HL-60/S4 (cell line): ENCODE results near the gene CD274.

Experiments used
- in situ Hi-C: fragments of 300-500 bp; cut with MboI; formaldehyde crosslinking; loops from 2 replicates; pipeline ENCODE4 v1.14.3; 2022; ENCODE audit warnings: low sequenced_read_pairs

CD274 gene

DNA sequence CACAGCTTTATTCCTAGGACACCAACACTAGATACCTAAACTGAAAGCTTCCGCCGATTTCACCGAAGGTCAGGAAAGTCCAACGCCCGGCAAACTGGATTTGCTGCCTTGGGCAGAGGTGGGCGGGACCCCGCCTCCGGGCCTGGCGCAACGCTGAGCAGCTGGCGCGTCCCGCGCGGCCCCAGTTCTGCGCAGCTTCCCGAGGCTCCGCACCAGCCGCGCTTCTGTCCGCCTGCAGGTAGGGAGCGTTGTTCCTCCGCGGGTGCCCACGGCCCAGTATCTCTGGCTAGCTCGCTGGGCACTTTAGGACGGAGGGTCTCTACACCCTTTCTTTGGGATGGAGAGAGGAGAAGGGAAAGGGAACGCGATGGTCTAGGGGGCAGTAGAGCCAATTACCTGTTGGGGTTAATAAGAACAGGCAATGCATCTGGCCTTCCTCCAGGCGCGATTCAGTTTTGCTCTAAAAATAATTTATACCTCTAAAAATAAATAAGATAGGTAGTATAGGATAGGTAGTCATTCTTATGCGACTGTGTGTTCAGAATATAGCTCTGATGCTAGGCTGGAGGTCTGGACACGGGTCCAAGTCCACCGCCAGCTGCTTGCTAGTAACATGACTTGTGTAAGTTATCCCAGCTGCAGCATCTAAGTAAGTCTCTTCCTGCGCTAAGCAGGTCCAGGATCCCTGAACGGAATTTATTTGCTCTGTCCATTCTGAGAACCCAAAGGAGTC, at the start of gene CD274:
Gene CD274 (plus strand): TSS at position 184 of the 733 bp plus-strand sequence. CDS start 5,572 bp downstream, outside the sequence.
- in situ Hi-C loops, result no loop called here

DNA sequence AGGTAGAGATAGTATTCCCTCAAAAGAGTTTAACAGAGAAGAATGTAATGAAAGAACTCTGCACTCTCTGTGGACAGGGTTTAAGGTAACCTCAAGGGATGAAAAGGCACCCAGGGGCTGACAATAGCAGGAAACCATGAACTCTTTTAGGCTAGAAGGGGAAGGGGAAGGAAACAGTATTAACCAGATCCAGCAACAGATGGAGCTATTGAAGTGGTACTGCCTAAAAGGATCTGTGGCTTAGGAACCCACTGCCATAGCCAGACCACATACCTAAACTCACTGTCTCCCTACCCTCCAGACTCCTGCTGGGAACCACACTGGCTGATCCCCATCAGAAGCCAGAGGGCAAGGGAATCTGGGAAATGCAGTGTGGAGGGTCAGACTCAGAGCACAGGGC, 48.1 kb upstream of the CD274 start:
- in situ Hi-C loops, result no loop called here

DNA sequence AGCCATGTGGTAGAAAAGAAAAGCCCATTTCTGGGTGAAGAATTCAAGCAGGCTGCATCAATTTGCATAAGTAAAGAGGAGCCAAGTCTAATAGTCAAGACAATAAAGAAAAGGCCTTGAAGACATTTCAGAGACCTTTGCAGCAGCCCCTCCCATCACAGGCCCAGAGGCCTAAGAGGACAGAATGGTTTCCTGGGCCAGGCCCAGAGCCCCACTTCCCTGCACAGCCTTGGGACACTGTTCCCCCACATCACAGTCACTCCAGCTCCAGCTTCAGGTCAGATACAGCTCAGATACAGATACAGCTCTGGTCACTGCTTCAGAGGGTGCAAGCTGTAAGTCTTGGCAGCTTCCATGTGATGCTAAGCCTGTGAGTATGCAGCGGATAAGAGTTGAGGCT, 41.7 kb upstream of the CD274 start:
- in situ Hi-C loops, result no loop called here

DNA sequence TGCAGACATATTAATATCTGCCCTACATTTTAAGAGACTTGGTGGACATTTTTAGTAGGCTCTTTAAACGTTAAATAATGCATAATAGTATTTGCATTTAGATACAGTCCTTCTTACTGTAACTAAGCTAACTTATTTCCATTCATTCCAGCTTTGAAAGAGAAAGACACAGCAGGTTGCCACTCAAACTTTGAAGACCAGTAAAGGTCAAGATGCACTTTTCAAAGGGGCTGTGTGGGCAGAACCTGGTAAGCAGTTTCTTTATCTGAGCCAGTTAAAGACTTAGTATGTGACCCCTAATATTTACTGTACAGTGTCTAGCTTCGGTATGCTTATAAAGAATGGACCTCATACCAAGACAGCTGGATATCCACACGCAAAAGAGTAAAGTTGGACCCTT, 33.4 kb upstream of the CD274 start:
- in situ Hi-C loops, result no loop called here

DNA sequence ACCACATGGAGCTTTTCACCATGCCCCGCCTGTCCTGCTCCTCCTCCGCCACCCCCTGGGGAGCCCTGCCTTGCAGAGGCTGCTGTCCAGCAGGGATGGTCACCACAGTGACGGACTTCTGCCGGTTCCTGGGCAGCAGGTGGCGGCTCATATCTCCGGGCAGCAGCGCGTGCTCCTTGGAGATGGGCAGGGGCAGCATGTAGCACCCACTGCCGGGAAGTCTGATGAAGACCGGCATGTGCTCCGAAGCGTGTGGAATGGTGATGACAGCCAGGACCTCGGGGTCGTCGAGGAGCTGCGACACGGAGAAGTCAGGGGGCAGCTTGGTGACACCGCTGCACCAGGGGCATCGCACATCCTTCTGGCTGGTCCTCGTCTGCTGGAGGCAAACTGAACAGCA, 31.9 kb upstream of the CD274 start:
- in situ Hi-C loops, result no loop called here

DNA sequence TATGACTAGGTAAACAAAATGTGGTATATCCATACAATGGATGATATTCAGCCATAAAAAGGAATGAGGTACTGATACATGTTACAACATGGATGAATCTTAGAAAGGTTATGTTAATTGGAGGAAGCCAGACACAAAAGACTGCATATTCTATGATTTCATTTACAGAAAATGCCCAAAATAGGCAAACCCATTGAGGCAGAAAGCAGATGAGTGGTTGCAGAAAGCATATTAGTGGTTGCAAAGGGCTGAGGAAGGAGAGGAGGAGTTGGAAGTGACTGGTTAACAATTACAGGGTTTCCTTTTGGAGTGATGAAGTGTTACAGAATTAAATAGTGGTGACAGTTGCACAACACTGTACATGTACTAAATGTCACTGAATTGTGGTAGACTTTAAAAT, 30.4 kb upstream of the CD274 start:
- in situ Hi-C loops, result no loop called here

DNA sequence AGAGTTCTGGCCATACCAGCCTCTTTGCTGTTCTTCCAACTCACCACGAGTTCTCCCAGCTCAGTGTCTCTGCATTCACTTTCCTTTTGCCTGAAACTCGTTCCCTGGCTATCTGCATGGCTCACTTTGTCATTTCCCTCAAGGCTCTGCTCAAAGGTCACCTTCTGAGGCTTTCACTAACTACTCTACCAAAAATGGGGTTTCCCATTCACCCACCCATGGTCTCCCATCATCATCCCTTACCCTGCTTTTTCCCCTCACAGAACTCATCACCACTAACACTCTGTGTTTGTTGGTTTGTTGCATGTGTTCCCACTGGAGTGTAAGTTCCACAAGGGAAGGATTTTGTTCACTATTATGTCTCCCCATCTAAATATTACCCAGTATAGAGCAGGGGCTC, 29.2 kb upstream of the CD274 start:
- in situ Hi-C loops, result no loop called here

DNA sequence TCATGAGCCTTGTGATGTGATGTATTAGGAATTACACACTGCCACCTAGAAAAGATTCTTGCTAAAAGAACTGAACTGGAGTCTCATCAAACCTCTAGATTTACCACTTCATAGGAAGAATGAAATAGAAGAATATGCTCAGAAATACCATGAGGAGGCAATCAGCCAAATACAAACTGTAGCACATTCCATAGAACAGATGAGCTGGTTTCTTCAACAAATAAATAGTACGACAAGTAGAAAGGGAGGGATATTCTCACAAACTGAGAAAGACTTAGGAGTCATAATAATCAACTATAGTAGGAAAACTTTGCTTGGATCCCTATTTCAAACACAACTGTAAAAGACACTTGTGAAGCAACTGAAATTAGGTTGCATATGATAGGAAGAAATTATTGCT, 28.1 kb upstream of the CD274 start:
- in situ Hi-C loops, result no loop called here

DNA sequence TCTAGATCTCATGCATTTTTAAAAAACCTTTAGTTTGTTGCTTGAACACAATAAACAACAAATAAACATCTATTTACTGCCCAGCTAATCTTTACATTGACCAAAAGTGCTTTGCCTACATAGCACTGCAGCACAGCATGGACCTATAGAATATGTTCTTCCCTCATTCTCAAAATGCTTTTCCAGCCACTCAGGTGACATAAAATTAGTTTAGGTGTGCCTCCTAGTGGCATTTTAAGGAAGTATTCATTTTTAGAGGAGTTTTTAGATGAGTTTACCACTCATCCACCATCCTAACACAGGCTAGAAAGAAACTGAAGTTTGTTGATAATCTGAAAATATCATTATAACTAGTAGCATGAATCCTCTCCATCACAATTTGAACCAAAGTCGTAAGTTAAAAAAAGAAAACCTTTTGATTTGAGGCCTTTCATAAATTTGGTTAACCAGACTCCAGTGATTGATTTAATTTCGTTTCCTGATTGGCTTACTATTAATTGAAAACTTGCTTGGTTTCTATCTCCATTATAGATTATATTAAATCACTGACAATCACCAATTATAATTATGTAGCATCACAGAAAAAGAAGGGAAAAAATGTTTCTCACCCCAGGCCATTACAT, 25.2 kb upstream of the CD274 start:
- in situ Hi-C loops, result loop anchor here (25.0 kb wide), 1 partner anchor 238 kb away; the partner anchor contains the start of gene INSL6

DNA sequence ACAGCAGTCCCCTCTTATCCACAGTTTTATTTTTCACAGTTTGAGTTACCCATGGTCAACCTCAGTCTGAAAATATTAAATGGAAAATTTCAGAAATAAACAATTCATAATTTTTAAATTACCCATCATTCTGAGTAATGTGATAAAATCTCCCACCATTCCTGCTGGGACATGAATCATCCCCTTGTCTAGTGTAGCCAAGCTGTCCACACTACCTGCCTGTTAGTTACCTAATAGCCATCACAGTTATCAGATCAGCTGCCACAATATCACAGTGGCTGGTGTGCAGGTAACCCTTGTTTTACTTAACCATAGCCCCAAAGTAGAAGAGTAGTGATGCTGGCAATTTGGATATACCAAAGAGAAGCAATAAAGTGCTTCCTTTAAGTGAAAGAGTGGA, 23.3 kb upstream of the CD274 start:
- in situ Hi-C loops, result loop anchor here (25.0 kb wide), 1 partner anchor 240 kb away; the partner anchor contains the start of gene INSL6

DNA sequence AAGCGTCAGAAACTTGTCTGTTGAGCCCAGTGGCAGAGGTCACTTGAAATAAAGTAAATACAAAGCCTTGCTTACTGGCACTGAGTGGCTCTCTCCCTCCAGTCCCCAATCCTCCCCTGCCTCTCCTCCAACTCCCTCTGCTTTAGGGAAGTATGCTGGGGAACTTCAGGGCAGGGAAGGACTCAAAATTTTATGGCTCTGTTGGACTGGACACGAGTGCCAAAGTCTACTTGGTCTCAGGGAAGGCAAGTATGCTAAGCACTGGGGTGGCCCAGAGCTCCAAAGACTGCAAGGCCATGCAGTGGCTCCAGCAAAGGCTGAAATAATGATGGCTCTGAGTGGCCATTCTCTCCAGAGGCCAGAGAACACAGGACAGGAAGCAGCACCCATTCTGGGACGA, 22.2 kb upstream of the CD274 start:
- in situ Hi-C loops, result loop anchor here (25.0 kb wide), 1 partner anchor 241 kb away; the partner anchor contains the start of gene INSL6

DNA sequence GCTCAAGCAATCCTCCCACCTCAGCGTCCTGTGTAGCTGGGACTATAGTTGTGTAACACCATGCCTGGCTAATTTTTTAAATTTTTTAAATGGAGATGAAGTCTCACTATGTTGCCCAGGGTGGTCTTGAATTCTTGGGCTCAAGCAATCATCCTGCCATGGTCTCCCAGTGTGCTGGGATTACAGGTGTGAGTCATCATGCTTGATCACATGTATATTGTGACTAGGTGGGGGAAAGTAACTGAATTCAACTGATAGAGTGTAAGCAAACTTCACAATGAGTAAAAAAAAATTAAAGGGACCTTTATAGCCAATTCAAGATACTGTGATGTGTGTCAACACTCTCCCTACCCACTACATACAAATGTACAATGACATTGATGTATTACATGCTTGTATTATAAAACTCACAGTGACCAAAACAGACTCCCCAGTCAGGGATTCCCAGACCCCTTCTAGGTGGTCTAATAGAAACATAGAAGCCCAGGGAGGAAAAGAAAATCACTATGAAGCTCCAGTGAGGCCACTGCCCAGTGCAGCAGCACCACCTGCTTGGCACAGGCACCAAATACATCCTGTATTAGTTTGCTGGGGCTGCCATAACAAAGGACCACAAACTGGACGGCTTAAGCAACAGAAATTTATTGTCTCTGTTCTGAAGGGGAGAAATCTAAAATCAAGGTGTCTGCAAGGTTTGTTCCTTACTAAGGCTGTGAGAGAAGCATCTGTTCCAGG, 21.4 kb upstream of the CD274 start:
- in situ Hi-C loops, result loop anchor here (25.0 kb wide), 1 partner anchor 242 kb away; the partner anchor contains the start of gene INSL6

DNA sequence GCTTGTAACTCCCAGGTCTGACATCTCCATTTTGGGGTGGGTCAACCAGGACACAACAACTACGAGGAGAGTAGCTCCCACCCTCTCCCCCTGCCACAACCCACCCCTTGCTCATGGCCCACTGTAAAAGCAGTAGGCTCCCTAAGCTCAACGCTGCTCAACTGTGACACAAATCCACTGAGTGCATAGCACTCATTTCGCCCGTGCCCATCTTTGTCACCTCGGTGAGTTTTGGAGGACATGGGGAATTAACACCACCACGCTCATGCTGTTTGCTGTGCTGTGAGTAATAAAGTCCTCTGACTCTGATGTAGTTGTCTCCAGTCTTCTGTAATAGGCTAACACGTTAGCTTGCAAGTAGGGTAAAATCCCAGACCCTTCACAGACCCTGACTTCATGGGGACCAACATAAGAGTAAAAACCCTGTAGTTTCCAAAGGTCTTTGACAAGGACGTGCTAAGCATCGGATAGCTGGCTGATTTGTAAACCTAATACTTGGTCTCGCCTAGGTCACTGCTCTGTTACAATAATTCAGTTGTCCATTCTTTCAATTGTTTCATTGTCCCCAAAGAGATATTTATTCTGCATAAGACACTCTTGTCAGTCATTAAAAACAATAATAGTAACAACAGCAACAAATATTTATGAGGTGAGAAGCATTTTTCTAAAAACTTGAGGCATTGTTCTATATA, 20.3 kb upstream of the CD274 start:
- in situ Hi-C loops, result loop anchor here (10.0 to 25.0 kb wide), 2 partner anchors 243 to 675 kb away; partner anchors contain the start of gene INSL6

DNA sequence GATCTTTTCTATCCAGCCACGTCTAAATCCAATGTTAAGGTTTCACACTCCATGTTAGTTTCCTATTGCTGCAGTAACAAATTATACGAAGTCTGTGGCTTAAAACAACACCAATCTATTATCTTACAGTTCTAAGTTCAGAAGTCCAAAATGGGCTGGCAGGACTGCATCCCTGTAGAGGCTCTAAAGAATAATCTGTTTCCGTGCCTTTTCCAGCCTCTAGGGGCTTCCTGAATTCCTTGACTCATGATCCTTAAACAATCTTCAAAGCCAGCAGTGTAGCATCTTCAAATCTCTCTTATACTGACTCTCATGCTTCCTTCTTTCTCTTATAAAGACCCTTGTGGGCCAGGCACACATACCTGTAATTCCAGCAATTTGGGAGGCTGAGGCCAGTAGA, 19.4 kb upstream of the CD274 start:
- in situ Hi-C loops, result loop anchor here (10.0 to 25.0 kb wide), 2 partner anchors 244 to 676 kb away; partner anchors contain the start of gene INSL6

DNA sequence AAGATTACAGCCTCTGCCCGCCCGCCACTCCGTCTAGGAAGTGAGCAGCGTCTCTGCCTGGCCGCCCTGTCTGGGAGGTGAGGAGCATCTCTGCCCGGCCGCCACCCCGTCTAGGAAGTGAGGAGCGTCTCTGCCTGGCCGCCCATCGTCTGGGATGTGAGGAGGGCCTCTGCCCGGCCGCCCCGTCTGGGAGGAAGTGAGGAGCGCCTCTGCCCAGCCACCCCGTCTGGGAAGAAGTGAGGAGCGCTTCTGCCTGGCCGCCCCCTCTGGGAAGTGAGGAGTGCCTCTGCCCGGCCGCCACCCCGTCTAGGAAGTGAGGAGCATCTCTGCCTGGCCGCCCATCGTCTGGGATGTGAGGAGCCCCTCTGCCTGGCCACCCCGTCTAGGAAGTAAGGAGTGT, 17.5 kb upstream of the CD274 start:
- in situ Hi-C loops, result loop anchor here (10.0 to 25.0 kb wide), 2 partner anchors 246 to 678 kb away; partner anchors contain the start of gene INSL6

DNA sequence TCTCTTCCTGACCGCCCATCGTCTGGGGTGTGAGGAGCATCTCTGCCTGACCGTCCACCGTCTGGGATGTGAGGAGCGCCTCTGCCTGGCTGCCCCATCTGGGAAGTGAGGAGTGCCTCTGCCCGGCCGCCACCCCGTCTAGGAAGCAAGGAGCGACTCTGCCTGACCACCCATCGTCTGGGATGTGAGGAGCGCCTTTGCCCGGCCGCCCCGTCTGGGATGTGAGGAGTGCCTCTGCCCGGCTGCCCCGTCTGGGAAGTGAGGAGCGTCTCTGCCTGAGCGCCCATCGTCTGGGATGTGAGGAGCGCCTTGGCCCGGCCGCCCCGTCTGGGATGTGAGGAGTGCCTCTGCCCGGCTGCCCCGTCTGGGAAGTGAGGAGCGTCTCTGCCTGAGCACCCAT, 17.0 kb upstream of the CD274 start:
- in situ Hi-C loops, result loop anchor here (10.0 to 25.0 kb wide), 2 partner anchors 246 to 679 kb away; partner anchors contain the start of gene INSL6

DNA sequence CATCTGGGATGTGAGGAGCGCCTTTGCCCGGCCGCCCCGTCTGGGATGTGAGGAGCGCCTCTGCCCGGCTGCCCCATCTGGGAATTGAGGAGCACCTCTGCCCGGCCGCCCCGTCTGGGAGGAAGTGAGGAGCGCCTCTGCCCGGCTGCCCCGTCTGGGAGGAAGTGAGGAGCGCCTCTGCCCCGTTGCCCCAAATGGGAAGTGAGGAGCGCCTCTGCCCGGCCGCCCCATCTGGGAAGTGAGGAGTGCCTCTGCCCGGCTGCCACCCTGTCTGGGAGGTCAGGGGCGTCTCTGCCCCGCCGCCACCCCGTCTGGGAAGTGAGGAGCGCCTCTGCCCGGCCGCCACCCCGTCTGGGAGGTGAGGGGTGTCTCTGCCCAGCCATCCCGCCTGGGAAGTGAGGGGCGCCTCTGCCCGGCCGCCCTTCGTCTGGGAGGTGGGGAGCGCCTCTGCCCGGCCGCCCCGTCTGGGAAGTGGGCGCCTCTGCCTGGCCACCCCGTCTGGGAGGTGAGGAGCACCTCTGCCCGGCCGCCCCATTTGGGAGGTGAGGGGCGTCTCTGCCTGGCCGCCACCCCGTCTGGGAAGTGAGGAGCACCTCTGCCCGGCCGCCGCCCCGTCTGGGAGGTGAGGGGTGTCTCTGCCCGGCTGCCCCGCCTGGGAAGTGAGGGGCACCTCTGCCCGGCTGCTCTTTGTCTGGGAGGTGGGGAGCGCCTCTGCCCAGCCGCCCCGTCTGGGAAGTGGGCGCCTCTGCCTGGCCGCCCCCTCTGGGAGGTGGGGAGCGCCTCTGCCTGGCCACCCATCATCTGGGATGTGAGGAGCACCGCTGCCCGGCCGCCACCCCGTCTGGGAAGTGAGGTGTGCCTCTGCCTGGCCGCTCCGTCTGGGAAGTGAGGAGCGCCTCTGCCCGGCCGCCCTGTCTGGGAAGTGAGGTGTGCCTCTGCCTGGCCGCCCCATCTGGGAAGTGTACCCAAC, 16.2 kb upstream of the CD274 start:
- in situ Hi-C loops, result loop anchor here (10.0 to 25.0 kb wide), 2 partner anchors 247 to 679 kb away; partner anchors contain the start of gene INSL6

DNA sequence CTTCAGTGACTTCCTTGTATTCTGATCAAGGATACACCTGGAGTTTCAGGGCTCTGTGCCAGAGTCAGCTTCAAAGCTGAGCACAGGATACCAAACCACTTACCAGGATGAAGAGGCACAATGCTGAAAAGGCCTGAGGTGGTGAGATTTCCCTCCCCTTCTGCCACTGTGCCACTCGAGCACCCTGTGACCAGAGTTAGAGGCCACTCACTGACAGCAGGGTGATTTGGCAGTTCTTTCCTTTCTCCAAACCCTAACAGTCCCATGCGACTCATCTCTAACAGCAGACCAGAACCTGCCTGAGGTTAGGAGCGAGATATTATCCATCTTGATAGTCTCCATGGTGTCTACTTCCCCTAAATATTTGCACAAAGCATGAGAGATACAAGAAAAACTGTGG, 14.4 kb upstream of the CD274 start:
- in situ Hi-C loops, result loop anchor here (10.0 to 25.0 kb wide), 2 partner anchors 249 to 681 kb away; partner anchors contain the start of gene INSL6

DNA sequence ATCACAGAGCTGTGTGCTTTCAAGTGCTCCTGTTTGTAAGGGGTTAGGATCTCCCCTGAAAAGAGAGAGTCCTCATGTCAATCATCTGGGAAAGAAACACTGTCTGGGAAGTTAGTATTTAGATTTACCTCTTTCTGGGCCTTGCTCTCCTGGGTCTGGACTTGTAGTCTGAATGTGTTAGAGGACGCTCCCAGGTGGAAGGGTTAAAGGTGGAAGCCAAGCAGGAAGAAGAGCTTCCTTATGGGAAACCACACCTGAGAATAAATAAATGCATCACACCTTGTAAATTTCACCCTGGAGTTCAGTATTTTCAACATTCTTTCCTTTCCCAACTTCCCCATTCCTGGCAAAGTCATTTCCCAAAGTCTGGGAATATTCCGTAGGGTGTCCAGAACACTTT, 13.9 kb upstream of the CD274 start:
- in situ Hi-C loops, result loop anchor here (10.0 to 25.0 kb wide), 2 partner anchors 249 to 682 kb away; partner anchors contain the start of gene INSL6
